GM18909 (cell line): ENCODE results near the gene ANKS1B.

Experiments used
- ATAC-seq: cut with Tn5 transposase; IDR thresholded peaks from one replicate; pipeline ENCODE4 v1.9.1; 2021; ENCODE audit warnings: mild to moderate bottlenecking; ENCODE audit not compliant: unreplicated experiment, poor library complexity

Gene ANKS1B

GRCh38 chr12:99413751-99414150 lies 571.0 kb downstream of the ANKS1B start:
- ATAC-seq, result no peak

DNA sequence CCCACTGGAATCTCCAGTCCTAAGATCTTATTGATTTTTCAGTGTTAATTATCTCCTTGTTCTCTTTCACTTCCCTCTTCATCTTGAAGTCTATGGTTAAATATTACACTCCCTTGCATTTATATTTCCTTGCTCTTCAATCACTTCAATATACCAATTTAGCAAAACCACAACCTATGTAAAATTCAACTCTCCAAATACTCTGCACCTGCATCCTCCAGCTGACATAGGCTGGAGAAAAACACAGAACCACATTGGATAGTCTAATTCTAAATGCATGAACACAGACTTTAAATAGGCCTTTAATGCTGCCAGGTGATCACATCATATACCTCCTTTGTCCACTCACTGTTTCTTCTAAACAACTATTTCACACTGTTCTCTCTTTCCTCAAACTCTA lies 591.0 kb downstream of the ANKS1B start:
- peak; percentile 88 for ATAC-seq

- no peak for ATAC-seq
Observed at GRCh38 chr12:99392091-99392850, 592.5 kb downstream of the ANKS1B start.

DNA sequence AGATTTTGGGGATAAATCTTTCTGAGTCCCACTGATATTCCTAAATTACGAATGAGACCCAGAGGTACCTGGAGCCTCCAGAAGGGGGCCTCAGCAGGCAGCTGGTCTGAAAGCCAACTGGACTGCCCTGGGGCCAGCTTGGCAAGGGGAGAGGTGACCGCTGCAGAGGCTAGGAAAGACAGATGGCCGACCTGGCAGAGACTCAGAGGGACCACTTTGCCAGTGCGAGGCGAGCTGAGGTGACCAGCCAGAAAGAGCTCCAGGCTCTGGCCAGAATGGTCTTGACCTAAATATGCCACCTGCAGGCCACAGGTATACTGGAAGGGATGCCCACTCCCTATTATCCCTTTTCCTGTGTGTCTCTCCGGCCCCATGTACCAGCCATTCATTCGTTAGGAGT lies 594.0 kb downstream of the ANKS1B start:
- no peak for ATAC-seq

DNA sequence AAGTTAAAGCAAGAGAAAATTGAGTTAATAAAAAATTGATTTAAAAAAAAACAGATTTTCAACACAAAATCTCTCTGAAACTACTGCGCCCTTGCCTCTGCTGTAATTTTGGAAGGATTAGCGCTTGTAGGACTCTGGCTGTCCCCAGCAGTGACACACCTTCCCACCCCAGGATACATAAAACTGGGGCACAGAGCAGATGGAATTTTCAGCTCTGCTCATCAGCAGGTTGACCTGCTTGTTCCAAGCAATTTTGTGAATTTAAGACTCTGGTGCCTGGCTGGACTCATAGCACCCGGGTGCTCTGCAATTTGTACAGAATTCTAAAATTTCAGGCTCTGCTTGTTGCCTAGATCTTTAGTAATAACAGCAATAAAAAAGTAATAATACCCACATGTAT lies 595.0 kb downstream of the ANKS1B start:
- ATAC-seq, result no peak

DNA sequence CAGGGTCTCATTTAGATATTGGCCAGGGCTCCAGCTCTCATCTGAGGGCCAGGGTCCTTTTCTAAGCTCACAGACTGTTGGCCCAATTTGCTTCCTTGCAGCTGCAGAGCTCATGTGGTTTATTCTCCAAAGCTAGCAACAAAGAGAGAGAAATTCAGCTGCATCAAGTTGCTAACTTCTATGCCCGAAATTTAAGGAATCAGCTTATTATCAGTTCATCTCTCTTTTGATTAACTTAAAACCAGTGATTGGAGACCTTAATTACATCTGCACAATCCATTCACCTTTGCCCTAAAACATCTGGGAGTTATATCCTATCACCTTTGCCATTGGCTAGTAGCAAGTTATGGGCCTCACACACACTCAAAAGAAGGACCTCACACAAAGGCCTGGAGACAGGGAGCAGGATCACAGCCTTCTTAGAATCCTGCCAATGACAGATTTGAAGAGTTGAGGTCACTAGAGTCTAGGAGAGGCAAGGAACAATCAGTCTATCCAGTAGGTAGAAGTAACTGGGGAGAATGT lies 596.0 kb downstream of the ANKS1B start:
- no peak for ATAC-seq

DNA sequence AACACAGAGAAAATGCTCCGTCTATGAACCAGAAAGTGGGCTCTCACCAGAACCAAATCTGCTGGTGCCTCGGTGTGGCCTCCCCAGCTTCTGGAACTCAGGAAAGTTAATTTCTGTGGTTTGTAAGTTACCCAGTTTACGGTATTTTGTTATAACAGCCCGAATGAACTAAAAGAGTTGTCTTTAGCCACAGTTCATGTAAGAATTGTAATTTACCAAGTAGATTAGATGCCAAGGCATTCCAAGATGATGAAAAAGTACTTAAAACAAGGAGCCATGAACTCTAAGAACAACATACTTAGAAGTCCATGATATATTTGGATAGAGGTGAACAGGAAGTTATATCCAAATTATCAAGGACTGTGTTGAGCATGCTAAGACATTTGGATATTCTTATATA lies 597.1 kb downstream of the ANKS1B start:
- ATAC-seq, result no peak

DNA sequence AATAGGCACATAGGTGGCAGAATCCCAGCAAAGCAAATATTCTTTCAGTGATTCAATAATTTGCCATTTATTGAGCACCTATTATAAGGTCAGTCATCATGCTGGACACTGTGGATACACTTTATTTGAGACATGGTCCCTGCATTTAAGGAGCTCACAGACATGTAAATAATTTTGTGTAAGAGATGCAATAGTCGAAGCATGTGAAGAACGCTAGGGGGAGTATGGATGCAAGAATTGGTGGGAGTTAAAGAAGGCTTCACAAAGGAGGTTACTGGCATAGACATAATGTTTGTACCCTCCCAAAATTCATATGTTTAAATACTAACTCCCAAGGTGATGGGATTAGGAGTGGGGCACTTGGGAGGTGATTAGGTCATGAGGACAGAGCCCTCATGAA lies 597.8 kb downstream of the ANKS1B start:
- peak; percentile 57 for ATAC-seq

- ATAC-seq, result no peak
Observed at GRCh38 chr12:99383258-99383657, 601.5 kb downstream of the ANKS1B start.

DNA sequence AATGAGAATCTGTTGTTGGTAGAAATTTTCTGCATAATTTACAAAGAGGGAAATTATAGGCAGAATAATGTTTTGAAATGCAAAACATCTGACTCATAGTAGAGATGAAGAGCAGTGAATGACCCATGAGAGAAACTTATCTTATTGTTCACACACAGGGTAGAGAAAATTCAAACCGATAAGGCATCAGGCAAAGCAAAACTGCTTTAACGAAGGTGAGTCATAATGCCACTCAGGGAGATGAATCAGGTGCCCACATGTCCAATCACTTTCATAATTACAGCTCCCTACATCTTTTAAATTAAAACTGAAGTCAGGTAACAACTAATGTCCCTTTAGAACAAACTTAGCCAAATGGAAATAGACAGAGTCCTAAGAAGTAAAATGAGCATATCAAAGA lies 602.7 kb downstream of the ANKS1B start:
- peak; percentile 91 for ATAC-seq

DNA sequence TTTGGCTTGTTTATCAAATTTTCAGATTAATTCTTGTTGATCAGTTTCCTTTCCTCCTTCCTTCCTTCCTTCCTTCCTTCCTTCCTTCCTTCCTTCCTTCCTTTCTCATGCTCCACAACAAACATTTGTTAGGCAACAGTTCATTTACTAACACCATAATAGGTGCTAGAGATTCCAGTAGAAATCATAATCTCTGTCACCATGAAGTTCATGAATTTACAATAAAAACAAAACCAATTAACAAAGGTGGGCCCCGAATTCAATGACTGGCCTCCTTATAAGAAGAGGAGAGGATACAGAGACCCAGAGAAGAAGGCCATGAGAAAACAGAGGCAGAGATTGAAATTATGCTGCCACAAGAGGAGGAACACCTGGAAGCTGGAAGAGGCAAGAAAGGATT lies 604.0 kb downstream of the ANKS1B start:
- no peak for ATAC-seq

DNA sequence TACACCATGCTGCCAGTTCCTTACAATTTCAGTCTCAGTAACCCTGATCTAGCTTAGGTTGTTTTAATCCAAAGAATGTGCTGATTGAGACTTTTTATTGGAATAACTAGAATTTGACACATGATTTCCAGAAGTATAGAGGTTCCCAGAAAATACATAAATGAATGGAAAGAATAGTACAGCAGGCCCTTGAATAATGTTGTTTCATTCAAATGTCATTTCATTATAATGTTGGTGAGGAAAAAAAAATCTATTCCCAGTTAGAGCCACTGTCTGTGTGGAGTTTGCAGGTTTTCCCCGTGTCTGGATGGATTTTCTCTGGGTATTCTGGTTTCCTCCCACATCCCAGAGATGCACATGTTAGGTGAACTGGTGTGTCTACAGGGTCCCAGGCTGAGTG lies 610.7 kb downstream of the ANKS1B start:
- ATAC-seq, result no peak

- ATAC-seq, result no peak
Observed at GRCh38 chr12:99372257-99372920, 612.3 kb downstream of the ANKS1B start.

DNA sequence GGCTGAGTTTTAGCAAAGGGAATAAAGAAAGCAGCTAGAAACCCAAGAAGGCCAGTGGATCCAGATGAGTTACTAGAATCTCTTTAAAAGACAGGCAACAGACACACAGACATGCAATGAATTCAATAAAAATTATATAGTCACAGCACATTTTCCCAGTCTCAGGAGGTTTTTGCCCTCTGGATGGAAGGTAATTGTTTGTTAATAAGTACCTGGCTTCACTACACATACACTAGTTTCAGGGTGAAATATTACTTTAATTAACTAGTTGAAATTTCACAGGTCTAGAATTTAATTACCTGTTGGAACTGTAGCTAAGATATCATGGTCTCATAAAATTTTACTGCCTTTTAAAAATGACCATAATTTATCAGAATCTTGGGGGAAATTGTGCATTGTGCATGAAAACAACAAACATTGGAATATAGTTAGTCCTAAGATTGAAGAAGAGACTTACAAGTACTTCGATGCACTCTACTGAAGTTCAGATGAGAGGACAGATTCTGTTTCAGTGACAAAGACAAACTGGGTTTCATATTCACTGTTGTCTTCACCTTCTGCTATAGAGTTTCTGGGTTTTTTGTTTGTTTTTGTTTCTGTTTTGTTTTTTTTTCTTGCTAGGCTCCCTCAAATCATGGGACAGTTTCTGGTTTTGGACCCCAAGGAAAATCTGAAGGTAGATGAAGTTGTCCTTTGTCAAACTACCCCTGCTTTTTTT lies 614.2 kb downstream of the ANKS1B start:
- ATAC-seq, result peak; percentile 59

GRCh38 chr12:99367181-99367580 lies 617.6 kb downstream of the ANKS1B start:
- ATAC-seq, result no peak

DNA sequence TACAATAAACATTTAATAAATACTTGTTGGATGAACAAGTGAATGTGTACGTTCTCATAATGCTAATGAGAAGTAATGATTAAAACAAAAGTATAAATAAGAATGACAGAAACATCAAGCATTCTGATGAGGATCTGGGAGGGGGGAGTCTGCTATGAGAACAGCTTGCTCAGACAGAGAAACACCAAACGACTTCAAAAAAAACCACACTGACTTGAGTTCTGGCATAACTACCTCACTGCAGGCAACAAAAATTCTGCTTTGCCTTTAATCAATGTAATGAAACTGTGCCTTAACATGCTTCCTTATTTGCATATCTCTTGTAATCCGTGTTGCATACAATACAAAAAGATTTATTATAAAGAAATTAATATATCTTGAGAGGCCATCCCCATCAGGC lies 632.5 kb downstream of the ANKS1B start:
- ATAC-seq, result no peak

- ATAC-seq, result no peak
Observed at GRCh38 chr12:99343960-99344359, 640.8 kb downstream of the ANKS1B start.

GRCh38 chr12:99339663-99340062 lies 645.1 kb downstream of the ANKS1B start:
- no peak for ATAC-seq

GRCh38 chr12:99334285-99335056 lies 650.3 kb downstream of the ANKS1B start:
- ATAC-seq, result no peak

- peak; percentile 59 for ATAC-seq
Observed at GRCh38 chr12:99332936-99333591, 651.7 kb downstream of the ANKS1B start.
